Breast epithelium (tissue), 3 donors: ENCODE measurements around the gene HOXD13.

ENCODE experiments used
- CTCF ChIP-seq, 3 donors: fragments of 450-650 bp; IDR thresholded peaks; one replicate each; pipeline ENCODE4 v1.5.1; 2016 to 2017; ENCODE audit warnings: antibody characterized with exemption in 3 of 3, mild to moderate bottlenecking in 3 of 3, moderate library complexity in 3 of 3
- POLR2A ChIP-seq: fragments of 450-650 bp; IDR thresholded peaks from one replicate; pipeline ENCODE4 v1.6.1; 2016; ENCODE audit warnings: antibody characterized with exemption, mild to moderate bottlenecking, moderate library complexity
- POLR2AphosphoS5 ChIP-seq, 3 donors: sonication (generic); formaldehyde crosslinking; IDR thresholded peaks; one replicate each; pipeline ENCODE4 v1.6.1; 2017; ENCODE audit warnings: antibody characterized with exemption in 3 of 3

- TF ChIP-seq CTCF (IDR thresholded peaks at IDR 0.05) (no peak), POLR2AphosphoS5 (IDR thresholded peaks at IDR 0.05) (no peak), POLR2A (no peak)
Measured at GRCh38 chr2:176132205-176133171, 40.0 kb downstream of the HOXD13 start.
